CD4-positive, alpha-beta T cell treated with Interleukin-4 for 4 hours (primary cell): ENCODE data around the gene GNAQ.

Experiments
- DNase-seq: peaks from one replicate; pipeline ENCODE4 v3.0.0-alpha.2; 2020

The GNAQ gene

GRCh38 chr9:77968506-77968905 is 63.1 kb downstream of the GNAQ start:
- no peak for DNase-seq

- no peak for DNase-seq
Observed at GRCh38 chr9:77966718-77967117, 64.9 kb downstream of the GNAQ start.

GRCh38 chr9:77965445-77966123 is 66.0 kb downstream of the GNAQ start:
- DNase-seq, result no peak

GRCh38 chr9:77964258-77964657 is 67.4 kb downstream of the GNAQ start:
- DNase-seq, result no peak

GRCh38 chr9:77961541-77961940 is 70.1 kb downstream of the GNAQ start:
- no peak for DNase-seq

GRCh38 chr9:77960356-77961153 is 71.1 kb downstream of the GNAQ start:
- DNase-seq, result no peak

- no peak for DNase-seq
Observed at GRCh38 chr9:77959803-77960202, 71.8 kb downstream of the GNAQ start.

- DNase-seq, result no peak
Observed at GRCh38 chr9:77957652-77958051, 74.0 kb downstream of the GNAQ start.

GRCh38 chr9:77956555-77956954 is 75.1 kb downstream of the GNAQ start:
- DNase-seq, result no peak

GRCh38 chr9:77954666-77955015 is 77.0 kb downstream of the GNAQ start:
- DNase-seq, result no peak

GRCh38 chr9:77954013-77954665 is 77.5 kb downstream of the GNAQ start:
- no peak for DNase-seq

- no peak for DNase-seq
Observed at GRCh38 chr9:77953590-77953989, 78.0 kb downstream of the GNAQ start.

- DNase-seq, result no peak
Observed at GRCh38 chr9:77952635-77953328, 78.8 kb downstream of the GNAQ start.

GRCh38 chr9:77951369-77951768 is 80.2 kb downstream of the GNAQ start:
- no peak for DNase-seq

- DNase-seq, result no peak
Observed at GRCh38 chr9:77949751-77950436, 81.7 kb downstream of the GNAQ start.

GRCh38 chr9:77947651-77948050 is 84.0 kb downstream of the GNAQ start:
- no peak for DNase-seq

- DNase-seq, result no peak
Observed at GRCh38 chr9:77946969-77947620, 84.5 kb downstream of the GNAQ start.

- DNase-seq, result no peak
Observed at GRCh38 chr9:77946296-77946695, 85.3 kb downstream of the GNAQ start.

GRCh38 chr9:77945798-77946197 is 85.8 kb downstream of the GNAQ start:
- peak; percentile 4 for DNase-seq

GRCh38 chr9:77944556-77945243 is 86.9 kb downstream of the GNAQ start:
- DNase-seq, result peak; percentile 26

GRCh38 chr9:77943057-77943456 is 88.6 kb downstream of the GNAQ start:
- no peak for DNase-seq
